HL-60/S4 (cell line): ENCODE data around the gene CAPN14.
"Not testable (repeated sequence)": the region's sequence is repeated elsewhere in the genome, so short reads cannot be mapped to it uniquely, and the experiment has no call there.

Source experiments
- in situ Hi-C: fragments of 300-500 bp; cut with MboI; formaldehyde crosslinking; loops from 2 replicates; pipeline ENCODE4 v1.14.3; 2022; ENCODE audit warnings: low sequenced_read_pairs

The CAPN14 gene

GRCh38 chr2:31199206-31199605, 18.1 kb downstream of the CAPN14 start:
- in situ Hi-C loops: no loop called here

GRCh38 chr2:31197669-31198068, 19.6 kb downstream of the CAPN14 start:
- in situ Hi-C loops: no loop called here

GRCh38 chr2:31197166-31197565, 20.1 kb downstream of the CAPN14 start:
- in situ Hi-C loops: no loop called here

- in situ Hi-C loops: no loop called here
These were observed 20.7 kb downstream of the CAPN14 start for GRCh38 chr2:31196622-31197021.

- in situ Hi-C loops: no loop called here
These were observed 23.5 kb downstream of the CAPN14 start for GRCh38 chr2:31193806-31194205.

- in situ Hi-C loops: no loop called here
These were observed 24.4 kb downstream of the CAPN14 start for GRCh38 chr2:31192851-31193392.

GRCh38 chr2:31192396-31192795, 24.9 kb downstream of the CAPN14 start:
- in situ Hi-C loops: no loop called here

- in situ Hi-C loops: no loop called here
These were observed 25.4 kb downstream of the CAPN14 start for GRCh38 chr2:31191931-31192330.

- in situ Hi-C loops: no loop called here
These were observed 27.1 kb downstream of the CAPN14 start for GRCh38 chr2:31190188-31190587.

GRCh38 chr2:31189141-31189540, 28.2 kb downstream of the CAPN14 start:
- in situ Hi-C loops: no loop called here

GRCh38 chr2:31188131-31188530, 29.2 kb downstream of the CAPN14 start:
- in situ Hi-C loops: no loop called here

GRCh38 chr2:31187166-31187565, 30.1 kb downstream of the CAPN14 start:
- in situ Hi-C loops: no loop called here

- in situ Hi-C loops: not testable (repeated sequence)
These were observed 33.3 kb downstream of the CAPN14 start for GRCh38 chr2:31183973-31184372.

- in situ Hi-C loops: loop anchor here (10.0 kb wide), 1 partner anchor 452 kb away; no protein-coding TSS in a partner anchor
These were observed 40.6 kb downstream of the CAPN14 start for GRCh38 chr2:31176742-31177141.

- in situ Hi-C loops: loop anchor here (10.0 to 25.0 kb wide), 2 partner anchors 446 to 984 kb away; no protein-coding TSS in a partner anchor
These were observed 46.2 kb downstream of the CAPN14 start for GRCh38 chr2:31171142-31171541.

GRCh38 chr2:31170071-31170698, 47.1 kb downstream of the CAPN14 start:
- in situ Hi-C loops: loop anchor here (10.0 to 25.0 kb wide), 2 partner anchors 445 to 983 kb away; no protein-coding TSS in a partner anchor

GRCh38 chr2:31168291-31168690, 49.0 kb downstream of the CAPN14 start:
- in situ Hi-C loops: loop anchor here (25.0 kb wide), 1 partner anchor 981 kb away; no protein-coding TSS in a partner anchor

GRCh38 chr2:31166925-31167324, 50.4 kb downstream of the CAPN14 start:
- in situ Hi-C loops: loop anchor here (25.0 kb wide), 1 partner anchor 980 kb away; no protein-coding TSS in a partner anchor

GRCh38 chr2:31163011-31163539, 54.2 kb downstream of the CAPN14 start:
- in situ Hi-C loops: loop anchor here (25.0 kb wide), 1 partner anchor 976 kb away; no protein-coding TSS in a partner anchor

GRCh38 chr2:31161637-31162036, 55.7 kb downstream of the CAPN14 start:
- in situ Hi-C loops: loop anchor here (25.0 kb wide), 1 partner anchor 974 kb away; no protein-coding TSS in a partner anchor

GRCh38 chr2:31151501-31151900, 65.8 kb downstream of the CAPN14 start:
- in situ Hi-C loops: loop anchor here (25.0 kb wide), 1 partner anchor 964 kb away; no protein-coding TSS in a partner anchor

- in situ Hi-C loops: loop anchor here (25.0 kb wide), 1 partner anchor 963 kb away; no protein-coding TSS in a partner anchor
These were observed 67.1 kb downstream of the CAPN14 start for GRCh38 chr2:31150120-31150670.
